Subcutaneous abdominal adipose tissue (tissue), 5 donors: ENCODE measurements around the gene METTL9.
"Not testable (repeated sequence)": the region's sequence is repeated elsewhere in the genome, so short reads cannot be mapped to it uniquely, and the experiment has no call there.

Source experiments
- H3K27ac ChIP-seq: one replicate; pipeline ENCODE4 v1.7.0; 2013; ENCODE audit warnings: low read depth, mild to moderate bottlenecking, inconsistent platforms, low read length, moderate library complexity
- H3K27me3 ChIP-seq, 5 donors: one replicate each; pipeline ENCODE4 v1.7.0; 2013; ENCODE audit warnings: low read length in 5 of 5, inconsistent platforms in 1 of 5; ENCODE audit not compliant: control insufficient read depth in 5 of 5, insufficient read depth in 4 of 5
- H3K36me3 ChIP-seq, 5 donors: one replicate each; pipeline ENCODE4 v1.7.0; 2013; ENCODE audit warnings: low read length in 5 of 5; ENCODE audit not compliant: control insufficient read depth in 5 of 5, insufficient read depth in 5 of 5
- H3K4me1 ChIP-seq, 5 donors: one replicate each; pipeline ENCODE4 v1.7.0; 2013; ENCODE audit warnings: low read length in 5 of 5, mild to moderate bottlenecking in 3 of 5, moderate library complexity in 1 of 5; ENCODE audit not compliant: control insufficient read depth in 5 of 5, insufficient read depth in 5 of 5
- H3K4me3 ChIP-seq, 5 donors: one replicate each; pipeline ENCODE4 v1.7.0; 2013; ENCODE audit warnings: low read length in 5 of 5, low read depth in 1 of 5
- H3K9ac ChIP-seq, 5 donors: one replicate each; pipeline ENCODE4 v1.7.0; 2013; ENCODE audit warnings: low read length in 5 of 5, mild to moderate bottlenecking in 4 of 5, moderate library complexity in 3 of 5
- H3K9me3 ChIP-seq, 5 donors: one replicate each; pipeline ENCODE4 v1.7.0; 2013; ENCODE audit warnings: low read length in 5 of 5; ENCODE audit not compliant: control insufficient read depth in 5 of 5
- donor health status: healthy.
- donor health status: healthy.
- donor health status: healthy.
- donor health status: healthy.
- donor health status: healthy.

METTL9 gene

DNA sequence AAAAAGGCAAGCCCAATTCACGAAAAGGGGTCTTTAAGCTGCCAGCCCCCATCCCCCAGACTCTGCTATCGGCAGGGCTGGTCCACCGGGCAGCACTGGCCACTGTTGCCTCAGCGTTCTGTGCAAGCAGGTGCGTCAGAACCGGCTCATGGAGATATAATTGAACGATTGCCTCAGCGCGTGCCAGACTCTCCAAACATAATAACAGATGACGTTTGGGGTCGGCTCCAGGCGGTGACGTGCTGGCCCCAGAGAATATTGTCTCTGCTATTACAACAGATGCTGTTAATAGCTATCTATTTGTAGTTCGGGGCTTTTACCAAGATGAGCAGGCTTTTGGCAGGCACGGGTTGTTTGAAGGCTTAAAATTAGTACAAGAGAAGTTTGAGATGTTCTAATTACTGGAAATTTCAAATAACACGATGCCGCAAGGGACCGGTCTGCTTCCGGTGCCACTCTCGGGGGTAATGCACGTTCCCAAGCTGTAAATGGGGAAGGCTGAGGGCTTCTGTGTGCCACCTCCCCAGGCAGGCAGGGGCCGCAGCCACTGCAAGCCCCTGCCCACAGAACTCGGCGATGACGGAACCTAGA lies 42.6 kb upstream of the METTL9 start:
- not testable (repeated sequence) for H3K36me3 ChIP-seq, H3K4me3 ChIP-seq, H3K9ac ChIP-seq, H3K27ac ChIP-seq, H3K9me3 ChIP-seq
- Histone ChIP-seq H3K4me1 (peaks cover 0 to 21% (median 17%) of the 10 kb centered on the region in 5 donors), H3K27me3 (peaks cover 0 to 11% (median 4%) of the 10 kb centered on the region in 5 donors)

DNA sequence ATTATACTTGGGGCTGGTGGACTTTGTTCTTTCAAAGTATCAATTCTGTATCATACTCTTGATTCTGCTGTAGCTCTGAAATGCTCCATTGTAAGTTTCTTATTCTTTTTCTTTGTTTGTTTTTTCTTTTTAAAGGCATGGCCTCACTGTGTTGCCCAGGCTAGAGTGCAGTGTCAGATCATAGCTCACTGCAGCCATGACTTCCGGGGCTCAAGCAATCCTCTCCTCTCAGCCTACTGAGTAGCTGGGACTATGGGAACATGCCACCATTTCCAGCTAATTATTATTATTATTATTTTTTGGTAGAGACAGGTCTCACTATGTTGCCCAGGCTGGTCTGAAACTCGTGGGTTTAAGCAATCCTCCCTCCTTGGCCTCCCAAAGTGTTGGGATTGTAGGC lies 38.9 kb upstream of the METTL9 start:
- no peak overlapping the region for H3K4me3 ChIP-seq
- H3K36me3 ChIP-seq: no peaks in the 10 kb centered on the region
- no peak overlapping the region for H3K9ac ChIP-seq
- H3K27ac ChIP-seq: no peak overlapping the region
- H3K4me1 ChIP-seq: peaks cover 0 to 11% (median 10%) of the 10 kb centered on the region in 5 donors
- no peaks in the 10 kb centered on the region for H3K9me3 ChIP-seq
- H3K27me3 ChIP-seq: peaks cover 0 to 5% (median under 1%) of the 10 kb centered on the region in 5 donors

DNA sequence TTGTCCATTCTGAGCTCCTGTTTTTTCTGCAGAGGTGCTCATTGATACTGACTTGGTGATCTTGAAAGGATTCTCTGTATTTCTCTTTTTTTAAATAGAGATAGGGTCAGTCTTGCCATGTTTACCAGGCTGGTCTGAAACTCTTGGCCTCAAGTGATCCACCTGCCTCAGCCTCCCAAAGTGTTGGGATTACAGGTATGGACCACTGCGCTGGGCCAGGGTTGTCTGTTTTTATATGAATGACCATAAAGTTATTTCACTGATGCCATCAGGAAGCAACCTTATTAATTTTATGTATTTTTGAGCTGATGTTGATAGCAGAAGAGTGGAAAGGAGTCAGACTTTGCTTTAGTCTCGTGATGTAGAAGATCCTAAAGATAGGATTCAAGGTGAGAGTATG lies 35.7 kb upstream of the METTL9 start:
- Histone ChIP-seq H3K4me1 (peaks cover 0 to 3% (median 0%) of the 10 kb centered on the region in 5 donors), H3K4me3 (no peak overlapping the region), H3K36me3 (no peaks in the 10 kb centered on the region), H3K27ac (no peak overlapping the region), H3K9ac (no peak overlapping the region), H3K27me3 (peaks cover 0 to 3% (median 0%) of the 10 kb centered on the region in 5 donors), H3K9me3 (no peaks in the 10 kb centered on the region)

DNA sequence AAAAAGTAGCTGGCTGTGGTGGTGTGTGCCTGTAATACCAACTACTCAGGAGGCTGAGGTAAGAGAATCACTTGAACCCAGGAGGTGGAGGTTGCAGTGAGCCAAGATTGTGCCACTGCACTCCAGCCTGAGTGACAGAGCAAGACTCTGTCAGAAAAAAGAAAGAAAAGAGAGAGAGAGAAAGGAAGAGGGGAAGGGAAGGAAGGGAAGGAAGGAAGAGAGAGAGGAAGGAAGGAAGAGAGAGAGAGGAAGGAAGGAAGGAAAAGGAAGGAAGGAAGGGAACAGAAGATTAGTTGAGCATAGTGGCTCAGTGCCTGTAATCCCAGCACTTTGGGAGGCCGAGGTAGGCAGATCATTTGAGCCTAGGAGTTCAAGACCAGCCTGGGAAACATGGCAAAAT lies 35.0 kb upstream of the METTL9 start:
- H3K9me3 ChIP-seq, H3K27me3 ChIP-seq, H3K9ac ChIP-seq, H3K27ac ChIP-seq, H3K4me1 ChIP-seq, H3K36me3 ChIP-seq, H3K4me3 ChIP-seq: not testable (repeated sequence)

DNA sequence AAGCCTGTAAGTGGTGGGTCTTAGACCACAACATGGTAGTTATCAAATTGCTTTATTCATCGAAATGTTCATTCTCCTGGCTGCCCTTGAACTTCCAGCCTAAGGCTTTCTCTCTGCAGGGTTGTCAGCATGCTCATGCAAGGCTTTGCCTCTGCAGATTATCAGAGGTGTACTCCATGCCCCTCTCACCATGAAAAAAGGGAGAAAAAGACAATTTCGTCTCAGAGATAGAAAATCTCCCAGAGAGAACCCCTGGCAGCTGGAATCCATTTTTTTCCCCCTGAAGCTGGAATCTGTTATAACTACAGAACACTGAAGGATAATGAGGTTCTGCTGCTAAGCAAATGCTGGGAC lies 33.9 kb upstream of the METTL9 start:
- H3K4me3 ChIP-seq: no peak overlapping the region
- peaks cover 0 to 3% (median 0%) of the 10 kb centered on the region in 5 donors for H3K27me3 ChIP-seq
- no peak overlapping the region for H3K27ac ChIP-seq
- H3K9ac ChIP-seq: no peak overlapping the region
- peaks cover 0 to 3% (median 0%) of the 10 kb centered on the region in 5 donors for H3K4me1 ChIP-seq
- H3K9me3 ChIP-seq: no peaks in the 10 kb centered on the region
- H3K36me3 ChIP-seq: no peaks in the 10 kb centered on the region

DNA sequence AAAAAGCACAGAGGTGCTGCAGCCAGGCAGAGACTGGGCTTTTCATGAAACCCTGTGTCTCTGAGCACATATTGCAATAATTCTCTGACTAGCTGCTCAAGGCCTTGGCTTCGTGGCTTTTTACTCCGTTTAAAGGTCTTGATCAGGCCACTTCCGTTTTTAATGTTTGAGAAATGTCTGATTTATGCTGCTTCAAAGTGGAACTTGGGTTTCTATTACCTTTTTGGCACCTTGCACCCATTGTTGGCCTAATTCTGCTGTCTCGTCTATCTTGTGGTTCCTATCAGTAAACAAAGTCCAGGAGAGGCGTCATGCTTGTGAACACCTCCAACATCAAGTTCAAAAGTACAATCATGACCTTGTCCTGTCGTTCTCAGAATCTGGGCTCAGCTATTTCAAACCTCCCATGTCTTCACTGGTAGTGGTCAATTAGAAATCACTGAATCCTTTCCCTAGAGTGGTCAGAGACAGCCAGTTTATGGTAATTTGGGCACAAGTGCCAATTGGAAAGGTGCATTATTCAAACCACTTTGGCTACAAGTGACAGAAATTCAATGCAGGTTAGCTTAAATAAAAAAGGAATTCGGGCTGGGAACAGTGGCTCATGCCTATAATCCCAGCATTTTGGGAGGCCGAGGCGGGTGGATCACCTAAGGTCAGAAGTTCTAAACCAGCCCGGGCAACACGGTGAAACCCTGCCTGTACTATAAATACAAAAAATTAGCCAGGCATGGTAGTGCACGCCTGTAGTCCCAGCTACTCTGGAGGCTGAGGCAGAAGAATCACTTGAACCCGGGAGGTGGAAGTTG lies 33.3 kb upstream of the METTL9 start:
- peaks cover 0 to 3% (median 0%) of the 10 kb centered on the region in 5 donors for H3K27me3 ChIP-seq
- no peak overlapping the region for H3K9ac ChIP-seq
- no peaks in the 10 kb centered on the region for H3K9me3 ChIP-seq
- H3K36me3 ChIP-seq: no peaks in the 10 kb centered on the region
- peaks cover 0 to 3% (median 0%) of the 10 kb centered on the region in 5 donors for H3K4me1 ChIP-seq
- H3K4me3 ChIP-seq: no peak overlapping the region
- no peak overlapping the region for H3K27ac ChIP-seq

DNA sequence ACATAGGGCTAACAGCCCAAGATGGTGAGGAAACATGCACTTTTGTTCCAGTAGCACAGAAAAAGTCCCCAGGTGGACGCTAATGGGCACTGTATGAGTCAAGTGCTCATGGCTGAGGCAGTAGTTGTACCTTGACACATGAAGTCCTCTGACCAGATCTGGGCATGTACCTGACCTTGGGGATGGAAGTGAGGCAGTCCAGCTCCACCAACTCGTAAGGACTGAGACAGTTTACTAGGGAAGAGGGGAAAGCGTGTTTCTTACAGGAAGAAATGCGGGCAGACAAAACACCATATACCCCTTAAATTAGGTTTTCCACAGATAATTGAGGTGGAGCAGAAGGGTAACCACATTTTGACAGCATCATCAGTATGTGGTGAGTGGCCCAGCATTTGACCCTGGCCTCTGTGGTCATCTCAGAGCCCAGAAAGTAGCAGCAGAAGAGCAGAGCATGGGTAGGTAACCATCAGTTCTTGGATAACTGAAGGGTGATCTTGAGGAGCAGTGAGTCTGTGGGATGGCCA lies 32.4 kb upstream of the METTL9 start:
- Histone ChIP-seq H3K27me3 (peaks cover 0 to 3% (median 0%) of the 10 kb centered on the region in 5 donors), H3K36me3 (no peaks in the 10 kb centered on the region), H3K4me1 (peaks cover 0 to 3% (median 0%) of the 10 kb centered on the region in 5 donors), H3K4me3 (no peak overlapping the region), H3K27ac (no peak overlapping the region), H3K9ac (no peak overlapping the region), H3K9me3 (no peaks in the 10 kb centered on the region)

DNA sequence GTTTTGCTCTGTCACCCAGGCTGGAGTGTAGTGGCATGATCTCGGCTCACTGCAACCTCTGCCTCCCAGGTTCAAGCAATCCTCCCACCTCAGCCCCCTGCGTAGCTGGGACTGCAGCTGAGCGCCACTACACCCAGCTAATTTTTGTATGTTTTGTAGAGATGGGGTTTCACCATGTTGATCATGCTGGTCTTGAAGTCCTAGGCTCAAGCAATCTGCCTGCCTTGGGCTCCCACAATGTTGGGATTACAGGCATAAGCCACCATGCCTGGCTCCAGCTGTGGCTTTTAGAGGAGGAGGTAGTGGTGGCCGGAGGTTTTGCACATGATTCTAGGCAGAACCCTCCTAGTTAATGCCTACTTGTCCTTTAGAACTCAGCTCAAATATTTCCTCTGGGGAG lies 31.9 kb upstream of the METTL9 start:
- not testable (repeated sequence) for H3K4me1 ChIP-seq, H3K9ac ChIP-seq, H3K9me3 ChIP-seq, H3K27ac ChIP-seq, H3K4me3 ChIP-seq, H3K27me3 ChIP-seq, H3K36me3 ChIP-seq

DNA sequence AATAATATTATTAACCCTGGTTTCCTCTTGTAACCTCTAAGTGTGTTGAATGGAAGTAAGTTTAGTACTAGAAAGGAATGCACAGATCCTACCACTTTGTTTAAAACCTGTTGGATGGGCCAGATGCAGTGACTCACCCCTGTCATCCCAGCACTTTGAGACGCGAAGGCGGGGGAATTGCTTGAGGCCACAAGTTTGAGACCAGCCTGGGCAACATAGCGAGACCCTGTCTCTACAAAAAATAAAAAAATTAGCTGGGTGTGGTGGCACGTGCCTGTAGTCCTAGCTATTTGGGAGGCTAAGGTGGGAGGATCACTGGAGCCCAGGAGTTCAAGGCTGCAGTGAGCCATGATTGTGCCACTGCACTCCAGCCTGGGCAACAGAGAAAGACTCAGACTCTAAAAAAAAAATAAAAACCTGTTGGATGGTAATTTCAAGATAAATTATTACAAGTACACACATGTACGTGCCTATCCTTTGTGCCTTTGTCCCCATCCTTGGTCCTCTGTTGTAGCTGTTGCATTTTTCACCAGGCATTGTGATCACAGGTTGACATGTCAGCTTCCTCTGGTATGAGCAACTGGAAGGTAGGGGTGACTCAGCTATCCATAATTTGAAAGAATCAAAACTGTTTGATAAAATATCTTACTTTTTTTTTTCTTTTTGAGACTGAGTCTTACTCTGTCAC lies 30.7 kb upstream of the METTL9 start:
- Histone ChIP-seq H3K36me3 (no peaks in the 10 kb centered on the region), H3K4me1 (peaks cover 0 to 3% (median 0%) of the 10 kb centered on the region in 5 donors), H3K27ac (no peak overlapping the region), H3K4me3 (no peak overlapping the region), H3K27me3 (peaks cover 0 to 3% (median 0%) of the 10 kb centered on the region in 5 donors), H3K9ac (no peak overlapping the region), H3K9me3 (no peaks in the 10 kb centered on the region)

DNA sequence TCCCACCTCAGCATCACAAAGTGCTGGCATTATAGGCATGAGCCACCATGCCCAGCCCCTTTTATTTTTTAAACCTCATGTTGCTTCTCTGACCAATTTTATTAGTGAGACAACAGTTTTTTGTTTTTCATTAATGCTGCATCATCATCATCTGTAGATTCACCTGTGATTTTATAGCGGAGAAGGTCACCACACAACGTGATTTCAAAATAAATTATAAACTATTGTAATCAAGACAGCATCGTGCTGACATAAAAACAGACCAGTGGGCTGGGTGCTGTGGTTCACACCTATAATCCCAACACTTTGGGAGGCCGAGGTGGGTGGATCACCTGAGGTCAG lies 28.7 kb upstream of the METTL9 start:
- Histone ChIP-seq H3K9ac (no peak overlapping the region), H3K9me3 (no peaks in the 10 kb centered on the region), H3K27ac (no peak overlapping the region), H3K36me3 (no peaks in the 10 kb centered on the region), H3K4me1 (peaks cover 0 to 3% (median 0%) of the 10 kb centered on the region in 5 donors), H3K4me3 (no peak overlapping the region), H3K27me3 (peaks cover 0 to 3% (median 0%) of the 10 kb centered on the region in 5 donors)
